ENCODE results near the gene NBEA. TPM values are rescaled to one million over a fixed set of nuclear protein-coding genes. Genes with fewer than 3 reads are reported as not detected.

NBEA gene
- total RNA-seq, 1 experiment from 2014 or later, result 4.1 TPM

DNA sequence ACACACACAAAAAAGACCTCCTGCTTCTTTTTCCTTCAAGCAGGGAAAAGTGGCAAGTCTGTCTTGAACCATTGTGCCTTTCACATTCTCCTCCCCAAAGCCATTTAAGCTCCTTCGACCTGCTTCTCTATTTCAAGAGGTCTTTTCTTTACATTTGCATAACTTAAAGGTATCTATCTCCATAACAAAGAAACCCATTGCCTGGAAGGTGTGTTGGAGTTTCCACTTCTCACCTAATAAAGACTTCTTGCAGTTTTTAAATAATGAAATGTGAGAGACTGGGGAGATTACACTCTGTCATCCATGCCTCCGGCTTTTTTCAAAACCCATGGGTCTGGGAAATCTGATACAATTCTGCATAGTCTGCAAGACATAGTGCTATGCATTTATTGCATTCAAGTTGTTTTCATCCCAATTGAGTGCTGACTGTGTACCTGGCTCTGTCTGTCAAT lies 41.8 kb upstream of the NBEA start:
- Histone ChIP-seq H3K4me3 (replicated peaks in 1 of 2; ENCODE audit: low read depth in 1 of 2, low read length in 2 of 2) (no peak overlapping the region), H3K4me2 (ENCODE audit: low read length) (no peak overlapping the region), H3K36me3 (ENCODE audit: control insufficient read depth in 1 of 2, insufficient read depth in 2 of 2, low read length in 2 of 2) (no peaks in the 10 kb centered on the region), H3K4me1 (ENCODE audit: control insufficient read depth in 1 of 2, insufficient read depth in 2 of 2, low read length in 2 of 2) (no peaks in the 10 kb centered on the region), H3K79me2 (ENCODE audit: insufficient read depth, low read length) (no peaks in the 10 kb centered on the region), H4K20me1 (ENCODE audit: insufficient read depth) (no peaks in the 10 kb centered on the region), H3K9ac (ENCODE audit: low read length) (no peak overlapping the region), H3K27ac (ENCODE audit: low read depth, low read length) (no peak overlapping the region), H3K9me2 (ENCODE audit: insufficient read depth) (no peaks in the 10 kb centered on the region), H2AFZ (ENCODE audit: low read depth, low read length, poor library complexity, severe bottlenecking) (no peak overlapping the region), H3K9me3 (ENCODE audit: control insufficient read depth in 1 of 2, insufficient read depth in 1 of 2, low read depth in 1 of 2, low read length in 2 of 2) (no peaks in the 10 kb centered on the region), H3K27me3 (ENCODE audit: insufficient read depth, low read length) (no peaks in the 10 kb centered on the region)
- TF ChIP-seq EGR1 (IDR thresholded peaks at IDR 0.05; ENCODE audit: low read depth), result no peak
- TF ChIP-seq, protein P1, sequence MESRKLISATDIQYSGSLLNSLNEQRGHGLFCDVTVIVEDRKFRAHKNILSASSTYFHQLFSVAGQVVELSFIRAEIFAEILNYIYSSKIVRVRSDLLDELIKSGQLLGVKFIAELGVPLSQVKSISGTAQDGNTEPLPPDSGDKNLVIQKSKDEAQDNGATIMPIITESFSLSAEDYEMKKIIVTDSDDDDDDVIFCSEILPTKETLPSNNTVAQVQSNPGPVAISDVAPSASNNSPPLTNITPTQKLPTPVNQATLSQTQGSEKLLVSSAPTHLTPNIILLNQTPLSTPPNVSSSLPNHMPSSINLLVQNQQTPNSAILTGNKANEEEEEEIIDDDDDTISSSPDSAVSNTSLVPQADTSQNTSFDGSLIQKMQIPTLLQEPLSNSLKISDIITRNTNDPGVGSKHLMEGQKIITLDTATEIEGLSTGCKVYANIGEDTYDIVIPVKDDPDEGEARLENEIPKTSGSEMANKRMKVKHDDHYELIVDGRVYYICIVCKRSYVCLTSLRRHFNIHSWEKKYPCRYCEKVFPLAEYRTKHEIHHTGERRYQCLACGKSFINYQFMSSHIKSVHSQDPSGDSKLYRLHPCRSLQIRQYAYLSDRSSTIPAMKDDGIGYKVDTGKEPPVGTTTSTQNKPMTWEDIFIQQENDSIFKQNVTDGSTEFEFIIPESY (IDR thresholded peaks at IDR 0.05; ENCODE audit: extremely low read depth, insufficient replicate concordance, low read length), result no peak
- TF ChIP-seq CEBPB (IDR thresholded peaks at IDR 0.05; ENCODE audit: low read depth), result no peak
- TF ChIP-seq SIN3A (IDR thresholded peaks at IDR 0.05; ENCODE audit: low read depth), result no peak
- no peak for TF ChIP-seq SRF (IDR thresholded peaks at IDR 0.05; ENCODE audit: low read depth)
- TF ChIP-seq POLR2AphosphoS5 (IDR thresholded peaks at IDR 0.05; ENCODE audit: low read depth, low read length), result no peak
- TF ChIP-seq SP1 (IDR thresholded peaks at IDR 0.05; ENCODE audit: low read depth), result no peak
- no peak for TF ChIP-seq YY1 (IDR thresholded peaks at IDR 0.05; ENCODE audit: extremely low read depth, insufficient replicate concordance, low read depth, low read length)
- no peak for TF ChIP-seq ZFX (IDR thresholded peaks at IDR 0.05)
- TF ChIP-seq EZH2phosphoT487 (IDR thresholded peaks at IDR 0.05; ENCODE audit: borderline replicate concordance), result no peak
- TF ChIP-seq, protein P2, sequence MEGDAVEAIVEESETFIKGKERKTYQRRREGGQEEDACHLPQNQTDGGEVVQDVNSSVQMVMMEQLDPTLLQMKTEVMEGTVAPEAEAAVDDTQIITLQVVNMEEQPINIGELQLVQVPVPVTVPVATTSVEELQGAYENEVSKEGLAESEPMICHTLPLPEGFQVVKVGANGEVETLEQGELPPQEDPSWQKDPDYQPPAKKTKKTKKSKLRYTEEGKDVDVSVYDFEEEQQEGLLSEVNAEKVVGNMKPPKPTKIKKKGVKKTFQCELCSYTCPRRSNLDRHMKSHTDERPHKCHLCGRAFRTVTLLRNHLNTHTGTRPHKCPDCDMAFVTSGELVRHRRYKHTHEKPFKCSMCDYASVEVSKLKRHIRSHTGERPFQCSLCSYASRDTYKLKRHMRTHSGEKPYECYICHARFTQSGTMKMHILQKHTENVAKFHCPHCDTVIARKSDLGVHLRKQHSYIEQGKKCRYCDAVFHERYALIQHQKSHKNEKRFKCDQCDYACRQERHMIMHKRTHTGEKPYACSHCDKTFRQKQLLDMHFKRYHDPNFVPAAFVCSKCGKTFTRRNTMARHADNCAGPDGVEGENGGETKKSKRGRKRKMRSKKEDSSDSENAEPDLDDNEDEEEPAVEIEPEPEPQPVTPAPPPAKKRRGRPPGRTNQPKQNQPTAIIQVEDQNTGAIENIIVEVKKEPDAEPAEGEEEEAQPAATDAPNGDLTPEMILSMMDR (IDR thresholded peaks at IDR 0.05 in 2 of 3, conservative IDR thresholded peaks at IDR 0.05 in 1 of 3; ENCODE audit: borderline replicate concordance in 1 of 3, insufficient read depth in 1 of 3, low read depth in 2 of 3, low read length in 2 of 3), result no peak
- TF ChIP-seq ELF1 (IDR thresholded peaks at IDR 0.05; ENCODE audit: borderline replicate concordance, low read depth), result no peak
- TF ChIP-seq, protein P3, sequence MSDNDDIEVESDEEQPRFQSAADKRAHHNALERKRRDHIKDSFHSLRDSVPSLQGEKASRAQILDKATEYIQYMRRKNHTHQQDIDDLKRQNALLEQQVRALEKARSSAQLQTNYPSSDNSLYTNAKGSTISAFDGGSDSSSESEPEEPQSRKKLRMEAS (IDR thresholded peaks at IDR 0.05), result no peak
- TF ChIP-seq, protein P4, sequence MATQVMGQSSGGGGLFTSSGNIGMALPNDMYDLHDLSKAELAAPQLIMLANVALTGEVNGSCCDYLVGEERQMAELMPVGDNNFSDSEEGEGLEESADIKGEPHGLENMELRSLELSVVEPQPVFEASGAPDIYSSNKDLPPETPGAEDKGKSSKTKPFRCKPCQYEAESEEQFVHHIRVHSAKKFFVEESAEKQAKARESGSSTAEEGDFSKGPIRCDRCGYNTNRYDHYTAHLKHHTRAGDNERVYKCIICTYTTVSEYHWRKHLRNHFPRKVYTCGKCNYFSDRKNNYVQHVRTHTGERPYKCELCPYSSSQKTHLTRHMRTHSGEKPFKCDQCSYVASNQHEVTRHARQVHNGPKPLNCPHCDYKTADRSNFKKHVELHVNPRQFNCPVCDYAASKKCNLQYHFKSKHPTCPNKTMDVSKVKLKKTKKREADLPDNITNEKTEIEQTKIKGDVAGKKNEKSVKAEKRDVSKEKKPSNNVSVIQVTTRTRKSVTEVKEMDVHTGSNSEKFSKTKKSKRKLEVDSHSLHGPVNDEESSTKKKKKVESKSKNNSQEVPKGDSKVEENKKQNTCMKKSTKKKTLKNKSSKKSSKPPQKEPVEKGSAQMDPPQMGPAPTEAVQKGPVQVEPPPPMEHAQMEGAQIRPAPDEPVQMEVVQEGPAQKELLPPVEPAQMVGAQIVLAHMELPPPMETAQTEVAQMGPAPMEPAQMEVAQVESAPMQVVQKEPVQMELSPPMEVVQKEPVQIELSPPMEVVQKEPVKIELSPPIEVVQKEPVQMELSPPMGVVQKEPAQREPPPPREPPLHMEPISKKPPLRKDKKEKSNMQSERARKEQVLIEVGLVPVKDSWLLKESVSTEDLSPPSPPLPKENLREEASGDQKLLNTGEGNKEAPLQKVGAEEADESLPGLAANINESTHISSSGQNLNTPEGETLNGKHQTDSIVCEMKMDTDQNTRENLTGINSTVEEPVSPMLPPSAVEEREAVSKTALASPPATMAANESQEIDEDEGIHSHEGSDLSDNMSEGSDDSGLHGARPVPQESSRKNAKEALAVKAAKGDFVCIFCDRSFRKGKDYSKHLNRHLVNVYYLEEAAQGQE (IDR thresholded peaks at IDR 0.05; ENCODE audit: low read depth), result no peak
- no peak for TF ChIP-seq CBX3 (IDR thresholded peaks at IDR 0.05; ENCODE audit: low read depth)
- no peak for TF ChIP-seq FOSL1 (IDR thresholded peaks at IDR 0.05; ENCODE audit: low read depth)
- no peak for TF ChIP-seq EZH2 (IDR thresholded peaks at IDR 0.05)
- ATAC-seq, result no peak
- CTCF ChIA-PET, result no interaction called here
- intact Hi-C loops (cut with micrococcal nuclease), result no loop called here
- POLR2A ChIA-PET, result no interaction called here
- RAD21 ChIA-PET (ENCODE audit: low non-redundant PET in 1 of 2, low total read pairs in 2 of 2, uncharacterized antibody in 2 of 2, unreplicated experiment in 2 of 2), result no interaction called here
- no TSS peak for BruUV-seq (replicated peaks)
- DNase-seq (ENCODE audit: low read depth, low spot score), result no peak
